ENCODE results near the gene ST3GAL3.

ST3GAL3 gene

GRCh38 chr1:43872280-43872679 lies 164.9 kb downstream of the ST3GAL3 start:
- H3K4me1 ChIP-seq (ENCODE audit: control insufficient read depth, insufficient read depth, low read length) = no peaks in the 10 kb centered on the region
- H3K9me3 ChIP-seq (ENCODE audit: control insufficient read depth, insufficient read depth, low read length) = no peaks in the 10 kb centered on the region
- no peaks in the 10 kb centered on the region for H3K27me3 ChIP-seq (ENCODE audit: control insufficient read depth, insufficient read depth, low read length)
- H3K9ac ChIP-seq (ENCODE audit: low read depth, low read length) = no peak overlapping the region
- H3K36me3 ChIP-seq (ENCODE audit: control insufficient read depth, insufficient read depth, low read length) = no peaks in the 10 kb centered on the region
- no peak overlapping the region for H3K27ac ChIP-seq (ENCODE audit: low read depth, low read length)
- no peak overlapping the region for H3K4me3 ChIP-seq (ENCODE audit: low read depth, low read length)

GRCh38 chr1:43873851-43874250 lies 166.5 kb downstream of the ST3GAL3 start:
- no peak overlapping the region for H3K9ac ChIP-seq (ENCODE audit: low read depth, low read length)

GRCh38 chr1:43874716-43875115 lies 167.4 kb downstream of the ST3GAL3 start:
- H3K9me3 ChIP-seq (ENCODE audit: control insufficient read depth, insufficient read depth, low read length) = no peaks in the 10 kb centered on the region
- no peak overlapping the region for H3K4me3 ChIP-seq (ENCODE audit: low read depth, low read length)
- no peaks in the 10 kb centered on the region for H3K4me1 ChIP-seq (ENCODE audit: control insufficient read depth, insufficient read depth, low read length)
- H3K36me3 ChIP-seq (ENCODE audit: control insufficient read depth, insufficient read depth, low read length) = no peaks in the 10 kb centered on the region
- no peak overlapping the region for H3K9ac ChIP-seq (ENCODE audit: low read depth, low read length)
- H3K27ac ChIP-seq (ENCODE audit: low read depth, low read length) = no peak overlapping the region
- no peaks in the 10 kb centered on the region for H3K27me3 ChIP-seq (ENCODE audit: control insufficient read depth, insufficient read depth, low read length)

More at GRCh38 chr1:43873851-43874250, 166.5 kb downstream of the ST3GAL3 start:
- no peak overlapping the region for H3K27ac ChIP-seq (ENCODE audit: low read depth, low read length)
- no peaks in the 10 kb centered on the region for H3K9me3 ChIP-seq (ENCODE audit: control insufficient read depth, insufficient read depth, low read length)
- H3K27me3 ChIP-seq (ENCODE audit: control insufficient read depth, insufficient read depth, low read length) = no peaks in the 10 kb centered on the region
- H3K4me1 ChIP-seq (ENCODE audit: control insufficient read depth, insufficient read depth, low read length) = no peaks in the 10 kb centered on the region
- H3K36me3 ChIP-seq (ENCODE audit: control insufficient read depth, insufficient read depth, low read length) = no peaks in the 10 kb centered on the region
- no peak overlapping the region for H3K4me3 ChIP-seq (ENCODE audit: low read depth, low read length)

GRCh38 chr1:43875331-43875730 lies 168.0 kb downstream of the ST3GAL3 start:
- no peaks in the 10 kb centered on the region for H3K4me1 ChIP-seq (ENCODE audit: control insufficient read depth, insufficient read depth, low read length)
- no peak overlapping the region for H3K4me3 ChIP-seq (ENCODE audit: low read depth, low read length)
- no peaks in the 10 kb centered on the region for H3K9me3 ChIP-seq (ENCODE audit: control insufficient read depth, insufficient read depth, low read length)
- no peak overlapping the region for H3K27ac ChIP-seq (ENCODE audit: low read depth, low read length)
- H3K9ac ChIP-seq (ENCODE audit: low read depth, low read length) = no peak overlapping the region
- no peaks in the 10 kb centered on the region for H3K27me3 ChIP-seq (ENCODE audit: control insufficient read depth, insufficient read depth, low read length)
- no peaks in the 10 kb centered on the region for H3K36me3 ChIP-seq (ENCODE audit: control insufficient read depth, insufficient read depth, low read length)

GRCh38 chr1:43877101-43877500 lies 169.8 kb downstream of the ST3GAL3 start:
- Histone ChIP-seq H3K9me3 (ENCODE audit: control insufficient read depth, insufficient read depth, low read length) (no peaks in the 10 kb centered on the region), H3K9ac (ENCODE audit: low read depth, low read length) (no peak overlapping the region), H3K36me3 (ENCODE audit: control insufficient read depth, insufficient read depth, low read length) (no peaks in the 10 kb centered on the region), H3K4me3 (ENCODE audit: low read depth, low read length) (no peak overlapping the region), H3K27ac (ENCODE audit: low read depth, low read length) (no peak overlapping the region), H3K4me1 (ENCODE audit: control insufficient read depth, insufficient read depth, low read length) (no peaks in the 10 kb centered on the region), H3K27me3 (ENCODE audit: control insufficient read depth, insufficient read depth, low read length) (no peaks in the 10 kb centered on the region)

GRCh38 chr1:43878440-43878839 lies 171.1 kb downstream of the ST3GAL3 start:
- Histone ChIP-seq H3K4me1 (ENCODE audit: control insufficient read depth, insufficient read depth, low read length) (no peaks in the 10 kb centered on the region), H3K9ac (ENCODE audit: low read depth, low read length) (no peak overlapping the region)

GRCh38 chr1:43878854-43879253 lies 171.5 kb downstream of the ST3GAL3 start:
- Histone ChIP-seq H3K27me3 (ENCODE audit: control insufficient read depth, insufficient read depth, low read length) (no peaks in the 10 kb centered on the region), H3K4me1 (ENCODE audit: control insufficient read depth, insufficient read depth, low read length) (no peaks in the 10 kb centered on the region), H3K9ac (ENCODE audit: low read depth, low read length) (no peak overlapping the region), H3K27ac (ENCODE audit: low read depth, low read length) (no peak overlapping the region), H3K4me3 (ENCODE audit: low read depth, low read length) (no peak overlapping the region), H3K36me3 (ENCODE audit: control insufficient read depth, insufficient read depth, low read length) (no peaks in the 10 kb centered on the region), H3K9me3 (ENCODE audit: control insufficient read depth, insufficient read depth, low read length) (no peaks in the 10 kb centered on the region)

More at GRCh38 chr1:43878440-43878839, 171.1 kb downstream of the ST3GAL3 start:
- H3K9me3 ChIP-seq (ENCODE audit: control insufficient read depth, insufficient read depth, low read length) = no peaks in the 10 kb centered on the region
- no peak overlapping the region for H3K4me3 ChIP-seq (ENCODE audit: low read depth, low read length)
- no peaks in the 10 kb centered on the region for H3K36me3 ChIP-seq (ENCODE audit: control insufficient read depth, insufficient read depth, low read length)
- H3K27ac ChIP-seq (ENCODE audit: low read depth, low read length) = no peak overlapping the region
- H3K27me3 ChIP-seq (ENCODE audit: control insufficient read depth, insufficient read depth, low read length) = no peaks in the 10 kb centered on the region

- Histone ChIP-seq H3K27me3 (ENCODE audit: control insufficient read depth, insufficient read depth, low read length) (no peaks in the 10 kb centered on the region), H3K9me3 (ENCODE audit: control insufficient read depth, insufficient read depth, low read length) (no peaks in the 10 kb centered on the region), H3K36me3 (ENCODE audit: control insufficient read depth, insufficient read depth, low read length) (no peaks in the 10 kb centered on the region), H3K4me1 (ENCODE audit: control insufficient read depth, insufficient read depth, low read length) (no peaks in the 10 kb centered on the region), H3K27ac (ENCODE audit: low read depth, low read length) (no peak overlapping the region), H3K4me3 (ENCODE audit: low read depth, low read length) (no peak overlapping the region), H3K9ac (ENCODE audit: low read depth, low read length) (no peak overlapping the region)
Observed at GRCh38 chr1:43879414-43879813, 172.1 kb downstream of the ST3GAL3 start.

GRCh38 chr1:43879996-43880395 lies 172.7 kb downstream of the ST3GAL3 start:
- no peak overlapping the region for H3K4me3 ChIP-seq (ENCODE audit: low read depth, low read length)
- peaks cover 4% of the 10 kb centered on the region for H3K4me1 ChIP-seq (ENCODE audit: control insufficient read depth, insufficient read depth, low read length)
- no peaks in the 10 kb centered on the region for H3K36me3 ChIP-seq (ENCODE audit: control insufficient read depth, insufficient read depth, low read length)
- no peak overlapping the region for H3K27ac ChIP-seq (ENCODE audit: low read depth, low read length)
- no peaks in the 10 kb centered on the region for H3K9me3 ChIP-seq (ENCODE audit: control insufficient read depth, insufficient read depth, low read length)
- no peaks in the 10 kb centered on the region for H3K27me3 ChIP-seq (ENCODE audit: control insufficient read depth, insufficient read depth, low read length)
- no peak overlapping the region for H3K9ac ChIP-seq (ENCODE audit: low read depth, low read length)

- Histone ChIP-seq H3K9ac (ENCODE audit: low read depth, low read length) (no peak overlapping the region), H3K36me3 (ENCODE audit: control insufficient read depth, insufficient read depth, low read length) (no peaks in the 10 kb centered on the region), H3K27me3 (ENCODE audit: control insufficient read depth, insufficient read depth, low read length) (no peaks in the 10 kb centered on the region), H3K4me1 (ENCODE audit: control insufficient read depth, insufficient read depth, low read length) (peaks cover 9% of the 10 kb centered on the region), H3K4me3 (ENCODE audit: low read depth, low read length) (no peak overlapping the region), H3K9me3 (ENCODE audit: control insufficient read depth, insufficient read depth, low read length) (no peaks in the 10 kb centered on the region), H3K27ac (ENCODE audit: low read depth, low read length) (no peak overlapping the region)
Observed at GRCh38 chr1:43880604-43881003, 173.3 kb downstream of the ST3GAL3 start.

- no peaks in the 10 kb centered on the region for H3K36me3 ChIP-seq (ENCODE audit: control insufficient read depth, insufficient read depth, low read length)
- no peaks in the 10 kb centered on the region for H3K9me3 ChIP-seq (ENCODE audit: control insufficient read depth, insufficient read depth, low read length)
- H3K9ac ChIP-seq (ENCODE audit: low read depth, low read length) = no peak overlapping the region
- no peak overlapping the region for H3K27ac ChIP-seq (ENCODE audit: low read depth, low read length)
- H3K4me1 ChIP-seq (ENCODE audit: control insufficient read depth, insufficient read depth, low read length) = peaks cover 17% of the 10 kb centered on the region
- no peak overlapping the region for H3K4me3 ChIP-seq (ENCODE audit: low read depth, low read length)
- no peaks in the 10 kb centered on the region for H3K27me3 ChIP-seq (ENCODE audit: control insufficient read depth, insufficient read depth, low read length)
Observed at GRCh38 chr1:43881415-43881814, 174.1 kb downstream of the ST3GAL3 start.

- no peaks in the 10 kb centered on the region for H3K27me3 ChIP-seq (ENCODE audit: control insufficient read depth, insufficient read depth, low read length)
- no peak overlapping the region for H3K27ac ChIP-seq (ENCODE audit: low read depth, low read length)
- H3K4me3 ChIP-seq (ENCODE audit: low read depth, low read length) = no peak overlapping the region
- no peak overlapping the region for H3K9ac ChIP-seq (ENCODE audit: low read depth, low read length)
- H3K9me3 ChIP-seq (ENCODE audit: control insufficient read depth, insufficient read depth, low read length) = no peaks in the 10 kb centered on the region
- peaks cover 23% of the 10 kb centered on the region for H3K4me1 ChIP-seq (ENCODE audit: control insufficient read depth, insufficient read depth, low read length)
- H3K36me3 ChIP-seq (ENCODE audit: control insufficient read depth, insufficient read depth, low read length) = no peaks in the 10 kb centered on the region
Observed at GRCh38 chr1:43882763-43883162, 175.4 kb downstream of the ST3GAL3 start.

All from HUES48 (cell line).